ENCODE data around the gene CAST.

The CAST gene

GRCh38 chr5:96661855-96662724 is at the start of gene CAST:
CAST (plus strand) TSS chr5:96662376; CDS start chr5:96662423, 47 bp downstream.
- peaks cover 3% of the 10 kb centered on the region for H3K27me3 ChIP-seq (ENCODE audit: insufficient read depth, low read length, poor library complexity)
- H3K9me3 ChIP-seq (ENCODE audit: insufficient read depth, low read length, severe bottlenecking) = no peaks in the 10 kb centered on the region
- DNase-seq (peak; percentile 62), ATAC-seq (ENCODE audit: insufficient read depth, low read depth) (peak; percentile 83)
- H3K4me3 ChIP-seq (ENCODE audit: low read depth in 1 of 2, low read length in 2 of 2) = peak within 1 kb of the TSS; percentile 60 to 88
- no peaks in the 10 kb centered on the region for H3K36me3 ChIP-seq (ENCODE audit: insufficient read depth, low read length)
- peaks cover 20% of the 10 kb centered on the region for H3K4me1 ChIP-seq (ENCODE audit: insufficient read depth, low read length)
- H2AFZ ChIP-seq (ENCODE audit: low read depth, low read length) = peak within 1 kb of the TSS; percentile 81
- H4K20me1 ChIP-seq (ENCODE audit: insufficient read depth, low read length) = no peaks in the 10 kb centered on the region
- TF ChIP-seq EZH2 (IDR thresholded peaks at IDR 0.05; ENCODE audit: borderline replicate concordance, low read depth, low read length, severe bottlenecking) (peak; percentile 29), CTCF (IDR thresholded peaks at IDR 0.05; ENCODE audit: borderline replicate concordance, extremely low read depth, low read length, poor library complexity, severe bottlenecking) (no peak)
- H3K4me2 ChIP-seq (ENCODE audit: insufficient read depth, low read length) = peak within 1 kb of the TSS; percentile 85
- peak within 1 kb of the TSS; percentile 59; the same call in 1 of the 2 replicates for H3K27ac ChIP-seq (ENCODE audit: low read length)
- H3K9ac ChIP-seq (ENCODE audit: low read depth, low read length) = peak within 1 kb of the TSS; percentile 62
- no peaks in the 10 kb centered on the region for H3K79me2 ChIP-seq (ENCODE audit: insufficient read depth, low read length)

- no peak overlapping the region for H3K27ac ChIP-seq (ENCODE audit: low read length)
Measured at GRCh38 chr5:96614110-96614691, 48.0 kb upstream of the CAST start.

GRCh38 chr5:96615223-96615622 is 47.0 kb upstream of the CAST start:
- no peak overlapping the region for H3K4me2 ChIP-seq (ENCODE audit: insufficient read depth, low read length)
- no peaks in the 10 kb centered on the region for H3K9me3 ChIP-seq (ENCODE audit: insufficient read depth, low read length, severe bottlenecking)
- no peak overlapping the region for H3K9ac ChIP-seq (ENCODE audit: low read depth, low read length)
- DNase-seq (no peak), ATAC-seq (ENCODE audit: insufficient read depth, low read depth) (no peak)
- no peaks in the 10 kb centered on the region for H3K36me3 ChIP-seq (ENCODE audit: insufficient read depth, low read length)
- TF ChIP-seq EZH2 (IDR thresholded peaks at IDR 0.05; ENCODE audit: borderline replicate concordance, low read depth, low read length, severe bottlenecking) (no peak), CTCF (IDR thresholded peaks at IDR 0.05; ENCODE audit: borderline replicate concordance, extremely low read depth, low read length, poor library complexity, severe bottlenecking) (no peak)
- no peaks in the 10 kb centered on the region for H3K79me2 ChIP-seq (ENCODE audit: insufficient read depth, low read length)
- peaks cover 14% of the 10 kb centered on the region for H3K27me3 ChIP-seq (ENCODE audit: insufficient read depth, low read length, poor library complexity)
- H3K4me1 ChIP-seq (ENCODE audit: insufficient read depth, low read length) = no peaks in the 10 kb centered on the region
- no peaks in the 10 kb centered on the region for H4K20me1 ChIP-seq (ENCODE audit: insufficient read depth, low read length)
- H2AFZ ChIP-seq (ENCODE audit: low read depth, low read length) = no peak overlapping the region
- no peak overlapping the region for H3K4me3 ChIP-seq (ENCODE audit: low read depth in 1 of 2, low read length in 2 of 2)
- H3K27ac ChIP-seq (ENCODE audit: low read length) = no peak overlapping the region

More at GRCh38 chr5:96614110-96614691, 48.0 kb upstream of the CAST start:
- no peak overlapping the region for H2AFZ ChIP-seq (ENCODE audit: low read depth, low read length)
- ATAC-seq (ENCODE audit: insufficient read depth, low read depth) (peak; percentile 69), DNase-seq (peak; percentile 40)
- H4K20me1 ChIP-seq (ENCODE audit: insufficient read depth, low read length) = no peaks in the 10 kb centered on the region
- no peaks in the 10 kb centered on the region for H3K4me1 ChIP-seq (ENCODE audit: insufficient read depth, low read length)
- H3K9me3 ChIP-seq (ENCODE audit: insufficient read depth, low read length, severe bottlenecking) = no peaks in the 10 kb centered on the region
- no peak overlapping the region for H3K4me2 ChIP-seq (ENCODE audit: insufficient read depth, low read length)
- H3K36me3 ChIP-seq (ENCODE audit: insufficient read depth, low read length) = no peaks in the 10 kb centered on the region
- H3K4me3 ChIP-seq (ENCODE audit: low read depth in 1 of 2, low read length in 2 of 2) = no peak overlapping the region
- no peaks in the 10 kb centered on the region for H3K79me2 ChIP-seq (ENCODE audit: insufficient read depth, low read length)
- peak; percentile 67 for TF ChIP-seq CTCF (IDR thresholded peaks at IDR 0.05; ENCODE audit: borderline replicate concordance, extremely low read depth, low read length, poor library complexity, severe bottlenecking)
- no peak for TF ChIP-seq EZH2 (IDR thresholded peaks at IDR 0.05; ENCODE audit: borderline replicate concordance, low read depth, low read length, severe bottlenecking)
- no peak overlapping the region for H3K9ac ChIP-seq (ENCODE audit: low read depth, low read length)
- peaks cover 14% of the 10 kb centered on the region for H3K27me3 ChIP-seq (ENCODE audit: insufficient read depth, low read length, poor library complexity)

Measured in DND-41 (cell line).